Stomach (tissue), 4 donors: ENCODE results near the gene MARCHF3.

Experiments used
- POLR2A ChIP-seq, 4 donors: fragments of 450-650 bp; IDR thresholded peaks; one replicate each; pipeline ENCODE4 v1.6.1; 2016; ENCODE audit warnings: antibody characterized with exemption in 4 of 4, control low read depth in 2 of 4, mild to moderate bottlenecking in 1 of 4, moderate library complexity in 1 of 4
- POLR2AphosphoS5 ChIP-seq, 3 donors: sonication (generic); formaldehyde crosslinking; IDR thresholded peaks; one replicate each; pipeline ENCODE4 v1.6.1; 2016; ENCODE audit warnings: antibody characterized with exemption in 3 of 3
- TF ChIP-seq, protein P1 (sequence below), 7 experiments: fragments of 450-650 bp in 4 of 7; fragments of 200-600 bp in 3 of 7; sonication (generic) in 3 of 7; IDR thresholded peaks; one replicate each; pipeline ENCODE4 v1.5.1; 2016 to 2019; ENCODE audit warnings: antibody characterized with exemption in 7 of 7, control low read depth in 2 of 7, mild to moderate bottlenecking in 1 of 7

- TF ChIP-seq, protein P1, sequence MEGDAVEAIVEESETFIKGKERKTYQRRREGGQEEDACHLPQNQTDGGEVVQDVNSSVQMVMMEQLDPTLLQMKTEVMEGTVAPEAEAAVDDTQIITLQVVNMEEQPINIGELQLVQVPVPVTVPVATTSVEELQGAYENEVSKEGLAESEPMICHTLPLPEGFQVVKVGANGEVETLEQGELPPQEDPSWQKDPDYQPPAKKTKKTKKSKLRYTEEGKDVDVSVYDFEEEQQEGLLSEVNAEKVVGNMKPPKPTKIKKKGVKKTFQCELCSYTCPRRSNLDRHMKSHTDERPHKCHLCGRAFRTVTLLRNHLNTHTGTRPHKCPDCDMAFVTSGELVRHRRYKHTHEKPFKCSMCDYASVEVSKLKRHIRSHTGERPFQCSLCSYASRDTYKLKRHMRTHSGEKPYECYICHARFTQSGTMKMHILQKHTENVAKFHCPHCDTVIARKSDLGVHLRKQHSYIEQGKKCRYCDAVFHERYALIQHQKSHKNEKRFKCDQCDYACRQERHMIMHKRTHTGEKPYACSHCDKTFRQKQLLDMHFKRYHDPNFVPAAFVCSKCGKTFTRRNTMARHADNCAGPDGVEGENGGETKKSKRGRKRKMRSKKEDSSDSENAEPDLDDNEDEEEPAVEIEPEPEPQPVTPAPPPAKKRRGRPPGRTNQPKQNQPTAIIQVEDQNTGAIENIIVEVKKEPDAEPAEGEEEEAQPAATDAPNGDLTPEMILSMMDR (IDR thresholded peaks at IDR 0.05) = no peak
- TF ChIP-seq POLR2AphosphoS5 (IDR thresholded peaks at IDR 0.05) (no peak), POLR2A (IDR thresholded peaks at IDR 0.05) (no peak)
Observed at GRCh38 chr5:126831156-126831555, 199.2 kb downstream of the MARCHF3 start.
